Esophagus muscularis mucosa (tissue), 4 donors: ENCODE results near the gene ATP6V1F. TPM values are rescaled to one million over a fixed set of nuclear protein-coding genes. Genes with fewer than 3 reads are reported as not detected.

Experiments
- DNase-seq: peaks from one replicate; pipeline ENCODE4 v3.0.0-alpha.2; 2017; ENCODE audit errors: extremely low spot score
- H3K27ac ChIP-seq, 4 donors: fragments of 200-600 bp; sonication (generic); replicated peaks in 1 of 4; 1 replicate in 3 of 4; 2 replicates in 1 of 4; pipeline ENCODE4 v1.5.1; 2016 to 2019; ENCODE audit warnings: mild to moderate bottlenecking in 1 of 4
- H3K27me3 ChIP-seq, 4 donors: fragments of 200-600 bp; sonication (generic); one replicate each; pipeline versions ENCODE4 v1.5.1 to v1.6.0; 2016 to 2019
- H3K36me3 ChIP-seq, 4 donors: fragments of 200-600 bp; sonication (generic); one replicate each; pipeline ENCODE4 v1.5.1; 2016 to 2019
- H3K4me1 ChIP-seq, 4 donors: fragments of 200-600 bp; sonication (generic); one replicate each; pipeline ENCODE4 v1.5.1; 2016 to 2019
- H3K4me3 ChIP-seq, 4 donors: fragments of 200-600 bp; sonication (generic); 1 replicate in 2 of 4; 2 replicates in 2 of 4; pipeline ENCODE4 v1.5.1; 2016 to 2019; ENCODE audit warnings: mild to moderate bottlenecking in 4 of 4, moderate library complexity in 1 of 4
- H3K9me3 ChIP-seq, 4 donors: fragments of 200-600 bp; sonication (generic); 1 replicate in 3 of 4; 2 replicates in 1 of 4; pipeline ENCODE4 v1.5.1; 2016 to 2019
- EP300 ChIP-seq: sonication (generic); formaldehyde crosslinking; IDR thresholded peaks from one replicate; pipeline ENCODE4 v1.6.1; 2017; ENCODE audit warnings: antibody characterized with exemption
- POLR2A ChIP-seq: fragments of 450-650 bp; IDR thresholded peaks from one replicate; pipeline ENCODE4 v1.6.1; 2017; ENCODE audit warnings: antibody characterized with exemption, moderate library complexity, mild to moderate bottlenecking, low read depth
- POLR2AphosphoS5 ChIP-seq, 2 donors: sonication (generic); formaldehyde crosslinking; IDR thresholded peaks; one replicate each; pipeline ENCODE4 v1.6.1; 2017; ENCODE audit warnings: antibody characterized with exemption in 2 of 2
- WGBS: methylation state at CpG from one replicate; pipeline ENCODE4 v1.1.5; 2018; 5-methylcytosine and 5-hydroxymethylcytosine counted together
- intact Hi-C: fragments of 100-400 bp; cut with DNase I; formaldehyde crosslinking; loops from one replicate; pipeline ENCODE4 v1.15.1; 2023
- total RNA-seq, 4 donors: library from RNA; depleted of rRNA; stranded (reverse); fragments of >200 nt; gene quantifications; one replicate each; pipeline versions ENCODE4 v1.1.0 to v1.2.1, GENCODE V29; 2016
- TF ChIP-seq, protein P1 (sequence below), 3 experiments: fragments of 200-600 bp in 2 of 3; fragments of 450-650 bp in 1 of 3; sonication (generic) in 2 of 3; IDR thresholded peaks; one replicate each; pipeline ENCODE4 v1.5.1; 2017 to 2019; ENCODE audit warnings: antibody characterized with exemption in 3 of 3, mild to moderate bottlenecking in 2 of 3, moderate library complexity in 1 of 3

ATP6V1F gene
- total RNA-seq, 4 donors from 2014 or later = 74.3 to 108 (median 91.9) TPM

DNA sequence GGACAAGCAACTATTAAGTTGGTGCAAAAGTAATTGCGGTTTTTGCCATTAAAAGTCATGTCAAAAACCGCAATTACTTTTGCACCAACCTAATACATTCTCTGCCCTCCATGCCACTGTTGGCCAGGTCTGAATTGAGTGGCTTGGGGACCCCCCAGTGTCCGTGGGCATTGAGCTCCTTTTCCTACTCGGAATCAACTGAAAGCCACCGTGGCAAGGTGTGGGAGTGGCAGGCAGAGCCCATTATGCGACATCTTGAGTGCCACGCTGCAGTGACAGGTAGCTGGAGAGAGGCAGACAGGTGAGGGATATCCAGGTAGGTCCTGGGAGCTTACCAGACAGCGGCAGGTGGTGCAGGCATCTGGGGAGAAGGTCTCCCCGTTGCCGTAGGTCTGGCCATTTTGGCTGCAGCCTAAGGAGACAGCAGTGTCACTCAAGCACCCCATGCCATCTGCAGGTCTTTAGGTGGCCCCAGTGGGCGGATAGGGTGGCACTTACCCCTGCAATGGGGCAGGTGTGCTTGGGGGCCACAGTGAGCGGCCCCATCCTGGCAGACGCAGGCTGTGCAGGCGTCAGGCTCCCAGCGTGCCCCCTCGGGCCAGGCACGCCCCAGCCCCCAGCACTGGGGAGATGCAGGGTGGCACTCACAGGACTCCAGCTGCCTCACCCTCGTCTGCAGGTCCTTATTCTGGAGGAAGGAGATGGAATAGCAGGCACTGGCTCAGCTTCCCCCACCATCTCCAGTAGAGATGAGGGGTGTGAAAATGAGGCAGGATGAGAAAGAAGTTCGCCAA lies 44.3 kb downstream of the ATP6V1F start:
- 90% methylated on average over 15 of the region's 19 CpGs for WGBS
- Histone ChIP-seq H3K9me3 (no peaks in the 10 kb centered on the region), H3K4me3 (no peak overlapping the region), H3K4me1 (peaks cover 12 to 22% (median 18%) of the 10 kb centered on the region in 4 donors), H3K27me3 (peaks cover 0 to 82% (median 18%) of the 10 kb centered on the region in 4 donors), H3K27ac (no peak overlapping the region), H3K36me3 (no peaks in the 10 kb centered on the region)
- intact Hi-C loops = loop anchor here (5.0 kb wide), 1 partner anchor 185 kb away; no protein-coding TSS in a partner anchor
- DNase-seq = no peak
- TF ChIP-seq POLR2A (no peak), POLR2AphosphoS5 (IDR thresholded peaks at IDR 0.05) (no peak), EP300 (no peak)
- TF ChIP-seq, protein P1, sequence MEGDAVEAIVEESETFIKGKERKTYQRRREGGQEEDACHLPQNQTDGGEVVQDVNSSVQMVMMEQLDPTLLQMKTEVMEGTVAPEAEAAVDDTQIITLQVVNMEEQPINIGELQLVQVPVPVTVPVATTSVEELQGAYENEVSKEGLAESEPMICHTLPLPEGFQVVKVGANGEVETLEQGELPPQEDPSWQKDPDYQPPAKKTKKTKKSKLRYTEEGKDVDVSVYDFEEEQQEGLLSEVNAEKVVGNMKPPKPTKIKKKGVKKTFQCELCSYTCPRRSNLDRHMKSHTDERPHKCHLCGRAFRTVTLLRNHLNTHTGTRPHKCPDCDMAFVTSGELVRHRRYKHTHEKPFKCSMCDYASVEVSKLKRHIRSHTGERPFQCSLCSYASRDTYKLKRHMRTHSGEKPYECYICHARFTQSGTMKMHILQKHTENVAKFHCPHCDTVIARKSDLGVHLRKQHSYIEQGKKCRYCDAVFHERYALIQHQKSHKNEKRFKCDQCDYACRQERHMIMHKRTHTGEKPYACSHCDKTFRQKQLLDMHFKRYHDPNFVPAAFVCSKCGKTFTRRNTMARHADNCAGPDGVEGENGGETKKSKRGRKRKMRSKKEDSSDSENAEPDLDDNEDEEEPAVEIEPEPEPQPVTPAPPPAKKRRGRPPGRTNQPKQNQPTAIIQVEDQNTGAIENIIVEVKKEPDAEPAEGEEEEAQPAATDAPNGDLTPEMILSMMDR (IDR thresholded peaks at IDR 0.05) = no peak

DNA sequence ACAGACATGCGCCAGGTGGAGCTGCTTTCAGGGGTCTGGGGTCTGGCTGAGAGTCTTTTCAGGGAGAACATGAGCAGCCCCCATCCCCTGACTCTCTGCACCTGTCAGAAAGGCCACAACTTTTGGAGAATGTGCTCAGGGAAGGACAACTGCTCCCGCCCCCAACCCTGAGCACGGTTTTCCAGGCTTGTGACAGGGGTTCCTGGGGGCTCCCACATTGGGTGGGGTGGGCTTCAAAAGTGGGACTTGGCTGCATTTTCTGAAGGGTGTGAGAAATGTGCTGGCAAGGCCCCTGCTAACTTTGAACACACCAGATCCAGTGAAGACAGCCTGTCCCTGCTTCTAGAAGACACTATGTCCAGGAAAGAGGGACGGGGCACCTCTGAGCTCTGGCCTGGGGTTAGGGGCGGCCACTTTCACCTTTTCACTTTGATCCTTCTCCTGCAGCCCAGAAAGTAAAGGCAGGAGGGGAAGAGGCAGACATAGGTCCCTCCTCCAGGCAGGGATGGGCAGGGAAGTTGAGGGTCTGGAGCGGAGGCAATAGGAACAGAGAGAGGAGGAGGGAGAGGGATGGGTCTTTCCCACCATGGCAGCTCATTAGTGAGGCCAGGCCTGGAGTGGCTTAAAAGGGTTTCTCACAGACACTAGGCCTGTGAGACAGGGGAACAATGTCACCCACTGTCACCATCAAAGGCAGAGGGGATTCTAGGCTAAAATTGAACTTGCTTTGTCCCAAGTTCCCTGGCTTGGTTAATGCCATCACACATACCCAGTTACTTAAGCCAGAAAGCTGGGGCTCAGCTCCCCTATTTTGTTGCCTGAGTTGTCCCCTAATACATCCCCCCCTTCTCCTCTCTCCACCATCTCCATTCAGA lies 46.3 kb downstream of the ATP6V1F start:
- no peak for TF ChIP-seq POLR2AphosphoS5 (IDR thresholded peaks at IDR 0.05)
- no peak for TF ChIP-seq EP300
- TF ChIP-seq, protein P1 (IDR thresholded peaks at IDR 0.05) = no peak
- no peak for TF ChIP-seq POLR2A
- Histone ChIP-seq H3K36me3 (no peaks in the 10 kb centered on the region), H3K4me3 (peak overlapping the region in 3 of 4 donors; percentile 32 to 48 (median 36)), H3K27ac (no peak overlapping the region), H3K27me3 (peaks cover 0 to 79% (median 19%) of the 10 kb centered on the region in 4 donors), H3K4me1 (peaks cover 12 to 22% (median 18%) of the 10 kb centered on the region in 4 donors), H3K9me3 (no peaks in the 10 kb centered on the region)
- intact Hi-C loops = loop anchor here (5.0 kb wide), 1 partner anchor 183 kb away; no protein-coding TSS in a partner anchor
- DNase-seq = no peak
- WGBS = 96% methylated on average over 5 of the region's 6 CpGs

DNA sequence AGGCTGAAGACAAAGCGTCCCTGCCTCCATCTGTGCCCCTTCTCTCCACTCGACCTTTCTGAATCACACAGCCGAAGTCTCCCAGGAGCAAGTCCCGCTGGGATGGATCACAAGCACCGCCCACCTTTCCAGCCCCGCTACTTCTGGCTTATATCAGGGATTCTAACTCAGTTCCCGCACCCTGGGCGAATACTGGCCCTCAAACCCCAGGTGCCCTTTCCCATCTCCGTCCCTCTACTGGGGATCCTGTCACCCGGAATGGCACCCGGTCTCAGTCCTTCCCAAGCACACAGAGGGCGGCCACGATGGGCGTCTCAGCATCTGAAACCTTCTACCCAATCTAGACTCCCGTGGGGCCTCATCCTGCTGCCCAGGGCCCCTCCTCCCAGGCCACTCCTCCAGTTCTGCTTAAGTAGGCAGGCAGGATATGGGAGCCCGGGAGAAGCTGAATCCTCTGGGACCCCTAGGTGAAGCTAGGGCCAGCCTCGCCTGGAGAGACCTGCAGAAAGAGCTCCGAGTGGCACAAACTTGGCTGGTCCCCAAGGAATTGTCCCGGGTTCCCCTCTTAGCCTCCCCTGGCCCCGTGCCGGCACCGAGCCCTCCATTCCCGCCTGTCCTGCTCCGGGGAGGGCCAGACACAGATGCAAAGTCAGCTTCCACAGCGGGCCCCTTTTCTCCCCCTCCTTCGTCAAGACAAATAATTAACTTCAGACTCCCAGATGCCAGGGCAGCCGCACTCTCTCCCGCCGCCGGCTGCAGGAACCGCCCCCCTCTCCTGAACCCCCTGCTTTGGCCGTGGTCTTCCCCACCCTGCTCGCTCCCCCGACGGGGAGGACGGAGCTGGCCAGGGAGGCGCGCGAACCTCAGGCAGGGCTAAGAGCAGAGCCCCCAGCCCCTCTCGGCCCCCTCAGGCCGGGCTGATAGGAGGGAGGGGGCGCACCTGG lies 47.2 kb downstream of the ATP6V1F start:
- Histone ChIP-seq H3K4me3 (peak overlapping the region; percentile 32 to 48 (median 34)), H3K27me3 (peaks cover 0 to 79% (median 25%) of the 10 kb centered on the region in 4 donors), H3K27ac (no peak overlapping the region), H3K4me1 (peaks cover 12 to 24% (median 20%) of the 10 kb centered on the region in 4 donors), H3K36me3 (no peaks in the 10 kb centered on the region), H3K9me3 (no peaks in the 10 kb centered on the region)
- intact Hi-C loops = loop anchor here (5.0 kb wide), 1 partner anchor 182 kb away; no protein-coding TSS in a partner anchor
- no peak for DNase-seq
- WGBS = 26% methylated on average over 16 of the region's 42 CpGs
- TF ChIP-seq EP300 (no peak), POLR2AphosphoS5 (IDR thresholded peaks at IDR 0.05) (no peak), POLR2A (no peak)
- TF ChIP-seq, protein P1 (IDR thresholded peaks at IDR 0.05) = no peak

DNA sequence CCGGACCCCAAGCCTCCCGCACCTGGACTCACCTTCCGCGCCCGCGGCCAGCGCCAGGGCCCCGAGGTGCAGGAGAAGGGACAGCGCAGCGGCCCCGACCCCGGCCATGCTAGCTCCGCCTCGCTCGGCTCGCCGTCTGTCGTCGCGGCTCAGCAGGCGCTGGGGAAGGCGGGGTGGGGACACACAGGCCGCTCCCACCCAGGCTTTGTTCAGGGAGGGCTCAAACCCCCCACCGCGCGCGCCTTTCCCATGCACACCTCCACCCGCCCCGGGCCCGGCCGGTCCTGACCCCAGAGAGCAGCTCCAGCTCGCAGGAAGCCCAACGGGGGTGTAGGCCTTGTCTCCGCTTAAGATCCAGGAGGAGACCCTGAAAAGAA lies 47.9 kb downstream of the ATP6V1F start, which contains the start of gene KCP:
Gene KCP (minus strand): TSS at position 141 of the 377 bp plus-strand sequence. CDS start 33 bp downstream, at position 108.
- TF ChIP-seq EP300 (no peak), POLR2A (no peak), POLR2AphosphoS5 (IDR thresholded peaks at IDR 0.05) (no peak)
- TF ChIP-seq, protein P1 (IDR thresholded peaks at IDR 0.05) = no peak
- Histone ChIP-seq H3K27me3 (peaks cover 0 to 80% (median 32%) of the 10 kb centered on the region in 4 donors), H3K4me3 (peak within 1 kb of the TSS; percentile 32 to 48 (median 34)), H3K9me3 (no peaks in the 10 kb centered on the region), H3K36me3 (no peaks in the 10 kb centered on the region), H3K4me1 (peaks cover 12 to 31% (median 27%) of the 10 kb centered on the region in 4 donors), H3K27ac (no peak within 1 kb of the TSS)
- intact Hi-C loops = no loop called here
- WGBS = 38% methylated on average over 26 of the region's 34 CpGs
- no peak for DNase-seq
